PC-9 (cell line): ENCODE results near the gene ARID2. TPM values are rescaled to one million over a fixed set of nuclear protein-coding genes. Genes with fewer than 3 reads are reported as not detected.
A peak's percentile ranks its signal among the peaks of the same experiment; 100 is the strongest.

Experiments
- BruUV-seq: library from RNA; stranded (reverse); fragments of 400-500 nt; replicated peaks from 2 replicates; lab custom pipeline; 2021; lab: Mats Ljungman, UMichigan
- CTCF ChIA-PET: fragments of 300-600 bp; sonication (Branson Sonifier 250); formaldehyde crosslinking; loops from one replicate; lab custom pipeline; 2022; ENCODE audit warnings: antibody characterized with exemption; lab: Charles Lee
- POLR2A ChIA-PET: fragments of 300-600 bp; sonication (Branson Sonifier 250); formaldehyde crosslinking; loops from one replicate; lab custom pipeline; 2022; ENCODE audit warnings: antibody characterized with exemption; ENCODE audit not compliant: unreplicated experiment; lab: Charles Lee
- DNase-seq, 2 experiments: peaks; one replicate each; pipeline versions ENCODE4 v3.0.0 to v3.0.0-alpha.2; 2015 to 2022; ENCODE audit warnings: mixed read lengths in 1 of 2
- H2AFZ ChIP-seq: fragments of 200-600 bp; sonication (generic); 2 replicates; pipeline ENCODE4 v1.8.1; 2017; ENCODE audit warnings: antibody characterized with exemption
- H3F3A ChIP-seq: fragments of 200-600 bp; sonication (generic); 2 replicates; pipeline ENCODE4 v1.8.1; 2017; ENCODE audit warnings: antibody characterized with exemption, mild to moderate bottlenecking, low read depth; ENCODE audit not compliant: insufficient read depth
- H3K27ac ChIP-seq: fragments of 200-600 bp; sonication (generic); 2 replicates; pipeline ENCODE4 v1.6.1; 2016; ENCODE audit warnings: mixed run types
- H3K27me3 ChIP-seq: fragments of 200-600 bp; sonication (generic); 2 replicates; pipeline ENCODE4 v1.6.1; 2016; ENCODE audit warnings: low read depth, mixed run types; ENCODE audit not compliant: insufficient read depth
- H3K36me3 ChIP-seq: fragments of 200-600 bp; sonication (generic); 2 replicates; pipeline ENCODE4 v1.6.1; 2016; ENCODE audit warnings: low read depth, mixed run types
- H3K4me1 ChIP-seq: fragments of 200-600 bp; sonication (generic); replicated peaks from 2 replicates; pipeline ENCODE4 v1.6.1; 2016; ENCODE audit warnings: mixed run types; ENCODE audit not compliant: insufficient read depth
- H3K4me2 ChIP-seq: fragments of 200-600 bp; sonication (generic); 2 replicates; pipeline ENCODE4 v1.6.1; 2017; ENCODE audit warnings: mixed run types
- H3K4me3 ChIP-seq: fragments of 200-600 bp; sonication (generic); 2 replicates; pipeline ENCODE4 v1.6.1; 2016; ENCODE audit warnings: mixed run types
- H3K79me2 ChIP-seq: fragments of 200-600 bp; sonication (generic); 2 replicates; pipeline ENCODE4 v1.6.1; 2017; ENCODE audit warnings: low read depth, mixed run types
- H3K9me2 ChIP-seq: fragments of 200-600 bp; sonication (generic); 2 replicates; pipeline ENCODE4 v1.8.1; 2017; ENCODE audit warnings: mild to moderate bottlenecking; ENCODE audit not compliant: insufficient read depth
- H3K9me3 ChIP-seq: fragments of 200-600 bp; sonication (generic); 2 replicates; pipeline ENCODE4 v1.8.1; 2016; ENCODE audit warnings: low read depth; ENCODE audit not compliant: insufficient read depth
- H4K20me1 ChIP-seq: fragments of 200-600 bp; sonication (generic); 2 replicates; pipeline ENCODE4 v1.8.1; 2017; ENCODE audit not compliant: insufficient read depth
- EZH2 ChIP-seq: fragments of 200-600 bp; sonication (generic); IDR thresholded peaks from 2 replicates; pipeline ENCODE4 v1.8.0; 2017; ENCODE audit warnings: antibody characterized with exemption, low read depth
- intact Hi-C: fragments of 100-400 bp; cut with micrococcal nuclease; formaldehyde crosslinking; loops from one replicate; pipeline ENCODE4 v1.10.0; 2022; ENCODE audit not compliant: unreplicated experiment
- total RNA-seq: library from RNA; stranded (reverse); gene quantifications from 2 replicates; pipeline ENCODE4 v1.2.3, GENCODE V29; 2021
- TF ChIP-seq, protein P1 (sequence below): fragments of 200-600 bp; sonication (generic); conservative IDR thresholded peaks from 2 replicates; pipeline ENCODE4 v1.6.1; 2017; ENCODE audit warnings: mixed run types, antibody characterized with exemption, mild to moderate bottlenecking, moderate library complexity

The ARID2 gene
- total RNA-seq, 1 experiment from 2014 or later, result 24.6 TPM

- Histone ChIP-seq H3K27ac (peak overlapping the region; percentile 91), H3K4me2 (peak overlapping the region; percentile 94), H3F3A (peaks cover 20% of the 10 kb centered on the region), H4K20me1 (no peaks in the 10 kb centered on the region), H3K9me2 (no peaks in the 10 kb centered on the region), H2AFZ (peak overlapping the region; percentile 99), H3K4me1 (peaks cover 30% of the 10 kb centered on the region), H3K27me3 (no peaks in the 10 kb centered on the region), H3K79me2 (peaks cover 68% of the 10 kb centered on the region), H3K9me3 (no peaks in the 10 kb centered on the region), H3K4me3 (peak overlapping the region; percentile 98), H3K36me3 (no peaks in the 10 kb centered on the region)
- TF ChIP-seq, protein P1, sequence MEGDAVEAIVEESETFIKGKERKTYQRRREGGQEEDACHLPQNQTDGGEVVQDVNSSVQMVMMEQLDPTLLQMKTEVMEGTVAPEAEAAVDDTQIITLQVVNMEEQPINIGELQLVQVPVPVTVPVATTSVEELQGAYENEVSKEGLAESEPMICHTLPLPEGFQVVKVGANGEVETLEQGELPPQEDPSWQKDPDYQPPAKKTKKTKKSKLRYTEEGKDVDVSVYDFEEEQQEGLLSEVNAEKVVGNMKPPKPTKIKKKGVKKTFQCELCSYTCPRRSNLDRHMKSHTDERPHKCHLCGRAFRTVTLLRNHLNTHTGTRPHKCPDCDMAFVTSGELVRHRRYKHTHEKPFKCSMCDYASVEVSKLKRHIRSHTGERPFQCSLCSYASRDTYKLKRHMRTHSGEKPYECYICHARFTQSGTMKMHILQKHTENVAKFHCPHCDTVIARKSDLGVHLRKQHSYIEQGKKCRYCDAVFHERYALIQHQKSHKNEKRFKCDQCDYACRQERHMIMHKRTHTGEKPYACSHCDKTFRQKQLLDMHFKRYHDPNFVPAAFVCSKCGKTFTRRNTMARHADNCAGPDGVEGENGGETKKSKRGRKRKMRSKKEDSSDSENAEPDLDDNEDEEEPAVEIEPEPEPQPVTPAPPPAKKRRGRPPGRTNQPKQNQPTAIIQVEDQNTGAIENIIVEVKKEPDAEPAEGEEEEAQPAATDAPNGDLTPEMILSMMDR, result no peak
- TF ChIP-seq EZH2, result no peak
- BruUV-seq, result no TSS peak
- peak; percentile 84 to 90 for DNase-seq
- CTCF ChIA-PET, result interaction anchor here (1.0 kb wide), 1 partner anchor 184 kb away, joined by 3 read pairs; no protein-coding TSS in a partner anchor
- POLR2A ChIA-PET, result interaction anchor here (0.5 to 0.7 kb wide), 10 partner anchors 87 to 1969 kb away, joined by 3 to 7 read pairs (median 4); no protein-coding TSS in a partner anchor
- intact Hi-C loops, result loop anchor here (1.0 to 5.0 kb wide), 6 partner anchors 53 to 557 kb away; partner anchors contain the start of genes ANO6 and SCAF11
These were observed 2.1 kb upstream of the ARID2 start for GRCh38 chr12:45727301-45727979.

- ChIA-PET POLR2A (interaction anchor here (0.6 to 0.9 kb wide), 9 partner anchors 88 to 1350 kb away, joined by 3 to 10 read pairs (median 4); no protein-coding TSS in a partner anchor), CTCF (interaction anchor here (0.7 kb wide), 1 partner anchor 184 kb away, joined by 4 read pairs; no protein-coding TSS in a partner anchor)
- TF ChIP-seq EZH2, result no peak
- TF ChIP-seq, protein P1, result no peak
- no peaks in the 10 kb centered on the region for H3K9me3 ChIP-seq
- peaks cover 20% of the 10 kb centered on the region for H3F3A ChIP-seq
- peak overlapping the region; percentile 99 for H2AFZ ChIP-seq
- peak overlapping the region; percentile 98 for H3K4me3 ChIP-seq
- H3K27me3 ChIP-seq, result no peaks in the 10 kb centered on the region
- H4K20me1 ChIP-seq, result no peaks in the 10 kb centered on the region
- peaks cover 68% of the 10 kb centered on the region for H3K79me2 ChIP-seq
- no peaks in the 10 kb centered on the region for H3K36me3 ChIP-seq
- peak in 1 of 2 experiments; percentile 52 for DNase-seq
- H3K4me1 ChIP-seq, result peaks cover 37% of the 10 kb centered on the region
- H3K9me2 ChIP-seq, result no peaks in the 10 kb centered on the region
- peak overlapping the region; percentile 91 for H3K27ac ChIP-seq
- H3K4me2 ChIP-seq, result peak overlapping the region; percentile 94
- intact Hi-C loops, result loop anchor here (1.0 to 5.0 kb wide), 8 partner anchors 54 to 558 kb away; partner anchors contain the start of genes ANO6 and SCAF11
- BruUV-seq, result no TSS peak
These were observed 1.4 kb upstream of the ARID2 start for GRCh38 chr12:45727980-45728629.

DNA sequence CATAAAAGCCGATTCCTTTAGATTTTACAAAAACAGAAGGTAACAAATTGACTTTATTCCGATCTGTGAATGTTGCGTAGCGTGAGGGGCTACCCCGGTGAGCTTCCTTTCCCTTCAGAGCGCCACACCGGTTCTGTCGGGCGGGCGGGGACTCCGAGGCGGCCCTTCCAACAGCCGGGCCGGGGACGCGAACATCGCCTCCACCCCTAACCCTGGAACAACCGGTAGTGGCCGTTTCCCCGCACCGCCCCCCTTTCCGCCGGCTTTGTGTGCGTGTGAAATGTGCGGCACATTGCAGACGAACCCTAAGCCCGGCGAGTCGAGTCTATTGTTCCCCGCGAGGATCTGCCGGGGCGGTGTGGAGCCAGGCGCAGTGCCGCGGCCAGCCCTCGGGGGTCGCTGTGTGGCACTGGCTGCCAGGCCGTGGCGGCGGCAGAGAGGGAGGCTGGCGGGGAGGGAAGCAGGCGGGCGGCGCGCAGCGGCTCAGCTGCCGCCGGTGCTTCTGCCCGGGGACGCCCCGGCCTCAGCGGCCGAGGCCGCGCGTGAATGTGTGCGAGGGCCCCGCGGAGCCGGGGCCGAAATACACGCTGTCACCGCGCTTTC is 775 bp upstream of the ARID2 start:
- H3K27me3 ChIP-seq, result no peaks in the 10 kb centered on the region
- ChIA-PET CTCF (interaction anchor here (0.7 kb wide), 1 partner anchor 185 kb away, joined by 4 read pairs; no protein-coding TSS in a partner anchor), POLR2A (interaction anchor here (0.6 to 0.9 kb wide), 4 partner anchors 91 to 1350 kb away, joined by 3 to 10 read pairs (median 4); no protein-coding TSS in a partner anchor)
- H3K4me1 ChIP-seq, result peaks cover 42% of the 10 kb centered on the region
- H3K27ac ChIP-seq, result peak overlapping the region; percentile 91
- intact Hi-C loops, result loop anchor here (1.0 to 5.0 kb wide), 6 partner anchors 185 to 511 kb away; partner anchors contain the start of genes ANO6 and SCAF11
- H3K79me2 ChIP-seq, result peaks cover 68% of the 10 kb centered on the region
- BruUV-seq, result no TSS peak
- H3K4me3 ChIP-seq, result peak overlapping the region; percentile 98
- peak; percentile 81 to 96 for DNase-seq
- H3K9me3 ChIP-seq, result no peaks in the 10 kb centered on the region
- no peaks in the 10 kb centered on the region for H3K36me3 ChIP-seq
- no peaks in the 10 kb centered on the region for H3K9me2 ChIP-seq
- H4K20me1 ChIP-seq, result no peaks in the 10 kb centered on the region
- H3K4me2 ChIP-seq, result peak overlapping the region; percentile 94
- peak overlapping the region; percentile 99 for H2AFZ ChIP-seq
- TF ChIP-seq, protein P1, result peak; percentile 83
- TF ChIP-seq EZH2, result no peak
- peaks cover 20% of the 10 kb centered on the region for H3F3A ChIP-seq
